Panc1 (cell line): ENCODE data around the gene PROK1. TPM values are rescaled to one million over a fixed set of nuclear protein-coding genes. Genes with fewer than 3 reads are reported as not detected.

ENCODE experiments used
- ATAC-seq: fragments of 200-7000 bp; cut with Tn5 transposase; 2 replicates; pipeline ENCODE4 v1.9.1; 2020; ENCODE audit warnings: mild to moderate bottlenecking, moderate library complexity
- BruUV-seq: library from RNA; stranded (reverse); fragments of 400-500 nt; replicated peaks from 2 replicates; lab custom pipeline; 2021; lab: Mats Ljungman, UMichigan
- CTCF ChIA-PET: fragments of 300-600 bp; sonication (Branson Sonifier 250); formaldehyde crosslinking; loops from one replicate; lab custom pipeline; 2022; ENCODE audit warnings: antibody characterized with exemption; lab: Charles Lee
- POLR2A ChIA-PET: fragments of 300-600 bp; sonication (Branson Sonifier 250); formaldehyde crosslinking; loops from one replicate; lab custom pipeline; 2022; ENCODE audit warnings: antibody characterized with exemption; lab: Charles Lee
- DNase-seq: peaks from one replicate; pipeline ENCODE4 v3.0.0-alpha.2; 2010; ENCODE audit warnings: low read depth, low spot score
- H3K27ac ChIP-seq: 2 replicates; pipeline ENCODE4 v1.5.1; 2011; ENCODE audit warnings: mild to moderate bottlenecking, low read length, inconsistent platforms
- H3K27me3 ChIP-seq: fragments of 200-500 bp; sonication (Bioruptor generic); 2 replicates; pipeline ENCODE4 v1.6.0; 2014; ENCODE audit warnings: low read length, inconsistent platforms; ENCODE audit not compliant: control insufficient read depth, insufficient read depth
- H3K36me3 ChIP-seq: fragments of 200-500 bp; sonication (Bioruptor generic); 2 replicates; pipeline ENCODE4 v1.5.1; 2014; ENCODE audit warnings: inconsistent platforms, mild to moderate bottlenecking, low read length, moderate library complexity; ENCODE audit not compliant: control insufficient read depth, insufficient read depth
- H3K4me1 ChIP-seq: 2 replicates; pipeline ENCODE4 v1.5.1; 2011; ENCODE audit warnings: inconsistent platforms, mild to moderate bottlenecking, low read length, moderate library complexity; ENCODE audit not compliant: control insufficient read depth, insufficient read depth
- H3K4me3 ChIP-seq, 2 experiments: 2 replicates each; pipeline ENCODE4 v1.5.1; 2011 to 2012; ENCODE audit warnings: low read depth in 2 of 2, low read length in 2 of 2, mild to moderate bottlenecking in 2 of 2, inconsistent platforms in 1 of 2, moderate library complexity in 1 of 2
- H3K9me3 ChIP-seq: fragments of 200-500 bp; sonication (Bioruptor generic); 2 replicates; pipeline ENCODE4 v1.5.1; 2014; ENCODE audit warnings: low read depth, mild to moderate bottlenecking, inconsistent platforms, low read length, moderate library complexity; ENCODE audit not compliant: control insufficient read depth, insufficient read depth
- CTCF ChIP-seq: fragments of 450-650 bp; IDR thresholded peaks from 2 replicates; pipeline ENCODE4 v1.5.1; 2017; ENCODE audit warnings: mild to moderate bottlenecking
- POLR2AphosphoS5 ChIP-seq: IDR thresholded peaks from 2 replicates; pipeline ENCODE4 v1.6.1; 2012; ENCODE audit warnings: mild to moderate bottlenecking, low read depth, low read length, moderate library complexity
- SIN3A ChIP-seq: IDR thresholded peaks from 2 replicates; pipeline ENCODE4 v1.6.1; 2012; ENCODE audit warnings: low read depth, mild to moderate bottlenecking, low read length, moderate library complexity, borderline replicate concordance; ENCODE audit not compliant: insufficient read depth
- TCF7L2 ChIP-seq: IDR thresholded peaks from 2 replicates; pipeline ENCODE4 v1.6.1; 2011; ENCODE audit warnings: mild to moderate bottlenecking, low read depth, low read length, inconsistent platforms
- in situ Hi-C: cut with HindIII; loops from 2 replicates; pipeline ENCODE4 v1.10.0; 2016; ENCODE audit warnings: low sequenced_read_pairs, low pct_unique_long_range_greater_than_20kb
- intact Hi-C: fragments of 100-400 bp; cut with micrococcal nuclease; formaldehyde crosslinking; loops from one replicate; pipeline ENCODE4 v1.10.0; 2022; ENCODE audit not compliant: unreplicated experiment
- total RNA-seq: library from RNA; stranded (reverse); gene quantifications from one replicate; pipeline ENCODE4 v1.2.1, GENCODE V29; 2021; ENCODE audit not compliant: unreplicated experiment
- TF ChIP-seq, protein P1 (sequence below), 2 experiments: IDR thresholded peaks; 2 replicates each; pipeline ENCODE4 v1.6.1; 2011 to 2012; ENCODE audit warnings: low read depth in 2 of 2, control low read depth in 1 of 2, low read length in 1 of 2, mild to moderate bottlenecking in 1 of 2, moderate library complexity in 1 of 2; ENCODE audit not compliant: insufficient read depth in 1 of 2

Gene PROK1
- total RNA-seq, 1 experiment from 2014 or later = not detected

DNA sequence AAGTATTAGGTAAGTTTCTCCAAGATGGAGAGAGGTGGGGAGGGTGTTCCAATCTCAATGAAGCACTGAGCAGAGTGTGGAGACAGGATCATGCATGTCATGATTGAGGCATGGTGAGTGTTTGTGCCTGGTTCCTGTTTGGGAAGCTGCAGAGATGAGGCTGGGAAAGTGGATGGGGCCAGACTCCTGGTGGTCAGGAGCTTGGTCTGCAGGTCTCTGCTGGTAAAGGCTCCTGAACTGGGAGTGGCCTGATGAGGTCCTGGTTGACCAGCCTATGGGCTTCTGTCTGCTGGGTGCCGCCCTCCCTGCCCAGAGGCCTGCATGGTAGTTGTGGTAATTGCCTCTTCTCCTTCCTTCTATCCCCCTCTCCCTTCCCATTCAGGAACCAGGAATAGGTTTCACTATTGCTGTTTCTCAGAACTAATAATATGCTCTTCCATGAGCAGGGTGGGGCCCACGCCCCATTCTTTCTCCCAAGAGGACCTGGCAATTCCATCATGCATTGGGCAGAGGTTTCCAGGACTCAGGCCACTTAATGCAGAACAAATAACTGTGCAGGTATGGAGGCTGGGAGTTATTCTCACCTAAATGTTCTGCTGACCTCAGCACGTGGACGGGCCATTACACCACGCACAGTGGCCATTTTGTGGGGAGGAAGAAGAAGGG, 24.5 kb downstream of the PROK1 start:
- ChIA-PET POLR2A (no interaction called here), CTCF (no interaction called here)
- intact Hi-C loops (no loop called here), in situ Hi-C loops (no loop called here)
- ATAC-seq (no peak), DNase-seq (no peak)
- Histone ChIP-seq H3K27ac (no peak overlapping the region), H3K36me3 (no peaks in the 10 kb centered on the region), H3K4me3 (no peak overlapping the region), H3K4me1 (peaks cover 6% of the 10 kb centered on the region; the same call in 1 of the 2 replicates), H3K9me3 (no peaks in the 10 kb centered on the region), H3K27me3 (no peaks in the 10 kb centered on the region)
- BruUV-seq = no TSS peak
- TF ChIP-seq TCF7L2 (no peak), SIN3A (no peak), POLR2AphosphoS5 (no peak), CTCF (no peak)
- TF ChIP-seq, protein P1, sequence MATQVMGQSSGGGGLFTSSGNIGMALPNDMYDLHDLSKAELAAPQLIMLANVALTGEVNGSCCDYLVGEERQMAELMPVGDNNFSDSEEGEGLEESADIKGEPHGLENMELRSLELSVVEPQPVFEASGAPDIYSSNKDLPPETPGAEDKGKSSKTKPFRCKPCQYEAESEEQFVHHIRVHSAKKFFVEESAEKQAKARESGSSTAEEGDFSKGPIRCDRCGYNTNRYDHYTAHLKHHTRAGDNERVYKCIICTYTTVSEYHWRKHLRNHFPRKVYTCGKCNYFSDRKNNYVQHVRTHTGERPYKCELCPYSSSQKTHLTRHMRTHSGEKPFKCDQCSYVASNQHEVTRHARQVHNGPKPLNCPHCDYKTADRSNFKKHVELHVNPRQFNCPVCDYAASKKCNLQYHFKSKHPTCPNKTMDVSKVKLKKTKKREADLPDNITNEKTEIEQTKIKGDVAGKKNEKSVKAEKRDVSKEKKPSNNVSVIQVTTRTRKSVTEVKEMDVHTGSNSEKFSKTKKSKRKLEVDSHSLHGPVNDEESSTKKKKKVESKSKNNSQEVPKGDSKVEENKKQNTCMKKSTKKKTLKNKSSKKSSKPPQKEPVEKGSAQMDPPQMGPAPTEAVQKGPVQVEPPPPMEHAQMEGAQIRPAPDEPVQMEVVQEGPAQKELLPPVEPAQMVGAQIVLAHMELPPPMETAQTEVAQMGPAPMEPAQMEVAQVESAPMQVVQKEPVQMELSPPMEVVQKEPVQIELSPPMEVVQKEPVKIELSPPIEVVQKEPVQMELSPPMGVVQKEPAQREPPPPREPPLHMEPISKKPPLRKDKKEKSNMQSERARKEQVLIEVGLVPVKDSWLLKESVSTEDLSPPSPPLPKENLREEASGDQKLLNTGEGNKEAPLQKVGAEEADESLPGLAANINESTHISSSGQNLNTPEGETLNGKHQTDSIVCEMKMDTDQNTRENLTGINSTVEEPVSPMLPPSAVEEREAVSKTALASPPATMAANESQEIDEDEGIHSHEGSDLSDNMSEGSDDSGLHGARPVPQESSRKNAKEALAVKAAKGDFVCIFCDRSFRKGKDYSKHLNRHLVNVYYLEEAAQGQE (IDR thresholded peaks at IDR 0.05; ENCODE audit: insufficient read depth in 1 of 2, low read depth in 2 of 2, low read length in 1 of 2) = no peak

- no TSS peak for BruUV-seq
- Histone ChIP-seq H3K27me3 (no peaks in the 10 kb centered on the region), H3K9me3 (no peaks in the 10 kb centered on the region), H3K36me3 (no peaks in the 10 kb centered on the region), H3K27ac (no peak overlapping the region), H3K4me3 (no peak overlapping the region), H3K4me1 (peaks cover 6% of the 10 kb centered on the region; the same call in 1 of the 2 replicates)
- TF ChIP-seq CTCF (no peak), TCF7L2 (no peak), SIN3A (no peak), POLR2AphosphoS5 (no peak)
- TF ChIP-seq, protein P1 (IDR thresholded peaks at IDR 0.05; ENCODE audit: insufficient read depth in 1 of 2, low read depth in 2 of 2, low read length in 1 of 2) = no peak
- intact Hi-C loops = no loop called here
- DNase-seq (no peak), ATAC-seq (no peak)
- CTCF ChIA-PET = no interaction called here
- POLR2A ChIA-PET = no interaction called here
- in situ Hi-C loops = no loop called here
Observed at GRCh38 chr1:110476028-110476765, 25.2 kb downstream of the PROK1 start.
